OCI-LY7 (cell line): Measurements from ENCODE around the gene GLMN. TPM values are rescaled to one million over a fixed set of nuclear protein-coding genes. Genes with fewer than 3 reads are reported as not detected.

Experiments
- BruUV-seq: library from RNA; stranded (reverse); fragments of 400-500 nt; replicated peaks from 2 replicates; lab custom pipeline; 2021; lab: Mats Ljungman, UMichigan
- CTCF ChIA-PET: fragments of 300-600 bp; sonication (Branson Sonifier 250); formaldehyde crosslinking; loops from one replicate; lab custom pipeline; 2022; ENCODE audit warnings: antibody characterized with exemption; ENCODE audit not compliant: unreplicated experiment; lab: Charles Lee
- POLR2A ChIA-PET: fragments of 300-600 bp; sonication (Branson Sonifier 250); formaldehyde crosslinking; loops from one replicate; lab custom pipeline; 2022; ENCODE audit warnings: antibody characterized with exemption; lab: Charles Lee
- DNase-seq: peaks from one replicate; pipeline ENCODE4 v3.0.0-alpha.2; 2015; ENCODE audit warnings: low spot score
- H2AFZ ChIP-seq: fragments of 200-600 bp; sonication (generic), shearing (Covaris generic); 2 replicates; pipeline ENCODE4 v1.6.1; 2014; ENCODE audit warnings: mild to moderate bottlenecking, antibody characterized with exemption, low read length, moderate library complexity
- H3K27ac ChIP-seq: fragments of 200-600 bp; sonication (generic); 2 replicates; pipeline ENCODE4 v1.5.1; 2014; ENCODE audit warnings: mixed run types, low read depth, mild to moderate bottlenecking, moderate library complexity, low read length, inconsistent platforms; ENCODE audit not compliant: poor library complexity, severe bottlenecking
- H3K36me3 ChIP-seq: fragments of 200-600 bp; sonication (generic); 2 replicates; pipeline ENCODE4 v1.6.1; 2014; ENCODE audit warnings: mild to moderate bottlenecking, antibody characterized with exemption, low read length, moderate library complexity, mixed read lengths; ENCODE audit not compliant: insufficient read depth
- H3K4me1 ChIP-seq: fragments of 200-600 bp; sonication (generic); 2 replicates; pipeline ENCODE4 v1.5.1; 2014; ENCODE audit warnings: mild to moderate bottlenecking, low read length; ENCODE audit not compliant: insufficient read depth, poor library complexity, severe bottlenecking
- H3K4me2 ChIP-seq: fragments of 200-600 bp; sonication (generic); 2 replicates; pipeline ENCODE4 v1.6.1; 2014; ENCODE audit warnings: mild to moderate bottlenecking, low read length
- H3K4me3 ChIP-seq: fragments of 200-600 bp; sonication (generic); 2 replicates; pipeline ENCODE4 v1.5.1; 2014; ENCODE audit warnings: mild to moderate bottlenecking, low read depth, low read length; ENCODE audit not compliant: poor library complexity, severe bottlenecking
- H3K79me2 ChIP-seq: fragments of 200-600 bp; sonication (generic); 2 replicates; pipeline ENCODE4 v1.6.1; 2016; ENCODE audit warnings: low read depth, mild to moderate bottlenecking, low read length, moderate library complexity, mixed read lengths; ENCODE audit not compliant: insufficient read depth
- H3K9me2 ChIP-seq: fragments of 200-600 bp; sonication (generic); 2 replicates; pipeline ENCODE4 v1.6.1; 2016; ENCODE audit warnings: mild to moderate bottlenecking, low read length, mixed read lengths; ENCODE audit not compliant: insufficient read depth
- H3K9me3 ChIP-seq: fragments of 200-600 bp; sonication (generic); 2 replicates; pipeline ENCODE4 v1.6.1; 2014; ENCODE audit warnings: mild to moderate bottlenecking, mixed run types, low read length, mixed read lengths
- H4K20me1 ChIP-seq: fragments of 200-600 bp; sonication (generic); 2 replicates; pipeline ENCODE4 v1.6.1; 2014; ENCODE audit warnings: mild to moderate bottlenecking, antibody characterized with exemption, low read length, moderate library complexity, mixed read lengths; ENCODE audit not compliant: insufficient read depth
- EZH2phosphoT487 ChIP-seq: fragments of 200-600 bp; sonication (generic); IDR thresholded peaks from 2 replicates; pipeline ENCODE4 v1.6.1; 2018; ENCODE audit warnings: low read depth, borderline replicate concordance, mild to moderate bottlenecking, mixed run types, antibody characterized with exemption, low read length, moderate library complexity, mixed read lengths
- intact Hi-C: fragments of 100-400 bp; cut with micrococcal nuclease; formaldehyde crosslinking; loops from one replicate; pipeline ENCODE4 v1.10.0; 2022; ENCODE audit not compliant: unreplicated experiment
- total RNA-seq, 2 experiments: library from RNA; depleted of rRNA in 1 of 2; stranded (reverse); fragments of >200 nt in 1 of 2; shearing (Covaris generic) in 1 of 2; gene quantifications; 2 replicates each; pipeline ENCODE4 v1.2.3, GENCODE V29; 2014 to 2022
- TF ChIP-seq, protein P1 (sequence below): fragments of 200-600 bp; sonication (generic); conservative IDR thresholded peaks from 2 replicates; pipeline ENCODE4 v1.5.1; 2014; ENCODE audit warnings: mild to moderate bottlenecking, antibody characterized with exemption, low read length, moderate library complexity, mixed read lengths

The GLMN gene
- total RNA-seq, 2 experiments from 2014 or later: 12.4 to 14.6 TPM

- Histone ChIP-seq H4K20me1 (no peaks in the 10 kb centered on the region), H3K9me2 (no peaks in the 10 kb centered on the region), H3K4me2 (no peak overlapping the region), H3K9me3 (no peaks in the 10 kb centered on the region), H3K79me2 (peaks cover 34% of the 10 kb centered on the region; the same call in 1 of the 2 replicates), H3K4me3 (no peak overlapping the region), H3K4me1 (peaks cover 18% of the 10 kb centered on the region), H2AFZ (no peak overlapping the region), H3K27ac (no peak overlapping the region), H3K36me3 (peaks cover 39% of the 10 kb centered on the region)
- intact Hi-C loops: no loop called here
- POLR2A ChIA-PET: interaction anchor here (0.9 to 2.4 kb wide), 4 partner anchors 11 to 253 kb away, joined by 3 to 8 read pairs (median 4); no protein-coding TSS in a partner anchor
- CTCF ChIA-PET: interaction anchor here (1.0 kb wide), 1 partner anchor 13 kb away, joined by 3 read pairs; no protein-coding TSS in a partner anchor
- BruUV-seq: no TSS peak
- DNase-seq: no peak
- TF ChIP-seq EZH2phosphoT487: no peak
- TF ChIP-seq, protein P1, sequence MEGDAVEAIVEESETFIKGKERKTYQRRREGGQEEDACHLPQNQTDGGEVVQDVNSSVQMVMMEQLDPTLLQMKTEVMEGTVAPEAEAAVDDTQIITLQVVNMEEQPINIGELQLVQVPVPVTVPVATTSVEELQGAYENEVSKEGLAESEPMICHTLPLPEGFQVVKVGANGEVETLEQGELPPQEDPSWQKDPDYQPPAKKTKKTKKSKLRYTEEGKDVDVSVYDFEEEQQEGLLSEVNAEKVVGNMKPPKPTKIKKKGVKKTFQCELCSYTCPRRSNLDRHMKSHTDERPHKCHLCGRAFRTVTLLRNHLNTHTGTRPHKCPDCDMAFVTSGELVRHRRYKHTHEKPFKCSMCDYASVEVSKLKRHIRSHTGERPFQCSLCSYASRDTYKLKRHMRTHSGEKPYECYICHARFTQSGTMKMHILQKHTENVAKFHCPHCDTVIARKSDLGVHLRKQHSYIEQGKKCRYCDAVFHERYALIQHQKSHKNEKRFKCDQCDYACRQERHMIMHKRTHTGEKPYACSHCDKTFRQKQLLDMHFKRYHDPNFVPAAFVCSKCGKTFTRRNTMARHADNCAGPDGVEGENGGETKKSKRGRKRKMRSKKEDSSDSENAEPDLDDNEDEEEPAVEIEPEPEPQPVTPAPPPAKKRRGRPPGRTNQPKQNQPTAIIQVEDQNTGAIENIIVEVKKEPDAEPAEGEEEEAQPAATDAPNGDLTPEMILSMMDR: no peak
Measured at GRCh38 chr1:92301021-92301420, 2.2 kb upstream of the GLMN start.

DNA sequence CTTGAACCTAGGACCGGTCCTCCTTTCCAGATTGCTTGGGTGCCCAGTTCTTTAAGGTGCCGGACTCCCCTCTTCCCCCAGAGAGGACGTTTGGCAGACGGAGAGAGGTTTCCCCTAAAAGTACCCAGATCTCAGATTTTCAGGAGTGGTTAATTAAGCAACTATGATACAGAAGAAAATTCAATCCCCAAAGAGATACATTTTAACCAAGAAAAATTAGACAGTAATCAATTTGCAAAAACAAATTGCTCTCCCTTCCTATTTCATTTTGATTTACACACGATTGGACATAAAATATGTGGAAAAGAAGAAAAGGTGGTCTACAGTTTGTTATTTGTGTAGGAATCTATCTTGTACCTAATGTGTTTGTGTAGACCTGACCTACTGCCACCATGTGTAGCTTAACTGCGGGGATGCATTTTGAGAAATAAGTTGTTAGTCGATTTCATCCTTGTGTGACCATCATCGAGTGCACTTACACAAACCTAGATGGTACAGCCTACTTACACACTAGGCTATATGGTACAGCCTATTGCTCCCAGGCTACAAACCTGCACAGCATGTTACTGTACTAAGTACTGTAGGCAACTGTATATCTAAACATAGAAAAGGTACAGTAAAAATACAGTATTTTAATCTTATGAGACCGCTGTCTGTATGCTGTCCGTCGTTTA lies 827 bp upstream of the GLMN start:
- H3K9me2 ChIP-seq: no peaks in the 10 kb centered on the region
- H3K9me3 ChIP-seq: no peaks in the 10 kb centered on the region
- no peak overlapping the region for H3K27ac ChIP-seq
- peaks cover 18% of the 10 kb centered on the region for H3K4me1 ChIP-seq
- TF ChIP-seq, protein P1: no peak
- no peak for TF ChIP-seq EZH2phosphoT487
- peaks cover 42% of the 10 kb centered on the region for H3K36me3 ChIP-seq
- DNase-seq: peak; percentile 51
- H2AFZ ChIP-seq: peak overlapping the region; percentile 94
- intact Hi-C loops: loop anchor here (2.0 to 10.0 kb wide), 3 partner anchors 797 to 1609 kb away; partner anchors contain the start of genes CDC7 and GCLM
- no peaks in the 10 kb centered on the region for H4K20me1 ChIP-seq
- peak overlapping the region; percentile 87 for H3K4me2 ChIP-seq
- BruUV-seq: TSS peak; percentile 68
- ChIA-PET POLR2A (interaction anchor here (0.6 to 2.4 kb wide), 2 partner anchors 13 to 18 kb away, joined by 3 to 8 read pairs; no protein-coding TSS in a partner anchor), CTCF (interaction anchor here (0.6 kb wide), 1 partner anchor 27 kb away, joined by 3 read pairs; no protein-coding TSS in a partner anchor)
- H3K79me2 ChIP-seq: peaks cover 34% of the 10 kb centered on the region; the same call in 1 of the 2 replicates
- H3K4me3 ChIP-seq: peak overlapping the region; percentile 88
